Fibroblast of lung (primary cell): ENCODE measurements around the gene CHAT. TPM values are rescaled to one million over a fixed set of nuclear protein-coding genes. Genes with fewer than 3 reads are reported as not detected.

Experiments used
- DNase-seq, 2 donors: peaks; one replicate each; pipeline versions ENCODE4 v3.0.0 to v3.0.0-alpha.2; 2010; ENCODE audit warnings: low read depth in 2 of 2
- H2AFZ ChIP-seq: 2 replicates; pipeline ENCODE4 v1.5.1; 2012; ENCODE audit warnings: low read length, control low read depth, inconsistent platforms
- H3K27ac ChIP-seq: 2 replicates; pipeline ENCODE4 v1.5.1; 2011; ENCODE audit warnings: low read length, control low read depth; ENCODE audit not compliant: insufficient read depth
- H3K27me3 ChIP-seq: 2 replicates; pipeline ENCODE4 v1.5.1; 2011; ENCODE audit warnings: mild to moderate bottlenecking, low read length; ENCODE audit not compliant: control insufficient read depth, insufficient read depth
- H3K36me3 ChIP-seq: 2 replicates; pipeline ENCODE4 v1.5.1; 2011; ENCODE audit warnings: low read length; ENCODE audit not compliant: control insufficient read depth, insufficient read depth
- H3K4me1 ChIP-seq: 2 replicates; pipeline ENCODE4 v1.5.1; 2011; ENCODE audit warnings: low read length; ENCODE audit not compliant: control insufficient read depth, insufficient read depth; ENCODE audit errors: extremely low read depth
- H3K4me2 ChIP-seq: 2 replicates; pipeline ENCODE4 v1.5.1; 2011; ENCODE audit warnings: low read length, control low read depth; ENCODE audit not compliant: insufficient read depth; ENCODE audit errors: extremely low read depth
- H3K4me3 ChIP-seq, 4 experiments: fragments of 200-600 bp in 1 of 4; sonication (generic) in 1 of 4; replicated peaks in 1 of 4; 2 replicates each; pipeline ENCODE4 v1.5.1; 2011 to 2016; ENCODE audit warnings: low read length in 4 of 4, low read depth in 3 of 4, mild to moderate bottlenecking in 3 of 4, control low read depth in 2 of 4, inconsistent platforms in 1 of 4, mixed read lengths in 1 of 4; ENCODE audit not compliant: insufficient read depth in 1 of 4; ENCODE audit errors: control extremely low read depth in 1 of 4
- H3K79me2 ChIP-seq: 2 replicates; pipeline ENCODE4 v1.5.1; 2012; ENCODE audit warnings: mild to moderate bottlenecking, low read length, inconsistent platforms; ENCODE audit not compliant: control insufficient read depth, insufficient read depth
- H3K9ac ChIP-seq: 2 replicates; pipeline ENCODE4 v1.5.1; 2011; ENCODE audit warnings: mild to moderate bottlenecking, low read length, control low read depth; ENCODE audit not compliant: insufficient read depth
- H3K9me3 ChIP-seq: 2 replicates; pipeline ENCODE4 v1.5.1; 2012; ENCODE audit warnings: low read depth, low read length; ENCODE audit not compliant: control insufficient read depth, insufficient read depth
- H4K20me1 ChIP-seq: 2 replicates; pipeline ENCODE4 v1.5.1; 2011; ENCODE audit warnings: low read length; ENCODE audit not compliant: control insufficient read depth, insufficient read depth; ENCODE audit errors: extremely low read depth
- EZH2 ChIP-seq: IDR thresholded peaks from 2 replicates; pipeline ENCODE4 v1.5.1; 2012; ENCODE audit warnings: low read length, control low read depth, mild to moderate bottlenecking; ENCODE audit errors: missing control alignments
- polyA plus RNA-seq, 2 donors: library from polyadenylated mRNA; depleted of rRNA in 1 of 2; stranded (reverse) in 1 of 2; unstranded in 1 of 2; fragments of >200 nt; gene quantifications; 2 replicates each; pipeline ENCODE4 v1.2.1, GENCODE V29; 2011 to 2012; ENCODE audit warnings: missing spikeins in 1 of 2
- total RNA-seq: library from RNA; depleted of rRNA; stranded (reverse); fragments of >200 nt; gene quantifications from 2 replicates; pipeline ENCODE4 v1.2.1, GENCODE V29; 2014
- TF ChIP-seq, protein P1 (sequence below), 2 donors: IDR thresholded peaks in 1 of 2; conservative IDR thresholded peaks in 1 of 2; 1 replicate in 1 of 2; 2 replicates in 1 of 2; pipeline ENCODE4 v1.5.1; 2011 to 2012; ENCODE audit warnings: low read length in 2 of 2, control low read depth in 1 of 2, inconsistent platforms in 1 of 2, low read depth in 1 of 2, mild to moderate bottlenecking in 1 of 2

The CHAT gene
- total and polyA plus RNA-seq, 2 donors (not counting 1 experiment from before 2014, with no cell fraction given): not detected

DNA sequence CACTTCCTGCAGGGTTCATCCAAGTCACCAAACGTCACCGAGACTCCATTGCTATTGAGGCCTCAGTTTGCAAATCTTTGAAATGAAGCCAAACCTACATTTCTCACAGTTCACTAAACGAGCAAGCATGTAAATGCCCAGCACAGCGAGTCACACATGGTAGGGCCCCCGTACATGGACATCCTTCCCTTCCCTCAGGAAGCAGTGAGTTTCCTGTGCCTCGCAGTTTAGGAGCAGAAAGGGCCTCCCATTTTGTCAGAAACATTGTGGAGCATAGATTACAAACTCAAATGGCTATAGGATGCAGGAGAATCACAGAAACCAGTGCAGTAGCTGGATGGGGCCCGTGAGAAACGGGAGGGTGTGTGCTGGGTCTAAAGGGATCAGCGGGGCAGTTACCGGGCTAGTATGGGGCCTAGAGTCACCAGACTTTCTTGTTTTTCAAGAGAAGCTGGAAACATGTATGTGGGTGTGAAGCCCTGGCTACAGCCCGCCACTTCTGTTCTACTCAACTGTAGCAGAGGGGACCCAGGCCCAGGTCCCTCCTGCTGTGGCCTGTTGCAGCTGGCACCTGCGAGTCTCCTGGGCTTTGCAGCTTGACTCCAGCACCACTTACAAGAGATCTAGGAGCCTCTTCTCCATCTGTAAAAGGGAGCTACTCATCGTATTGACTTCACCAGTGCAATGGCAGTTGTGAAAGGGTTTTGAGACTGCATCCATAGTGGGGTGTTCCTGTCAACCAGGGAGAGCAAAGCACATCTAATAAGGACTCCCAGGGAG, 17.9 kb upstream of the CHAT start:
- Histone ChIP-seq H3K27me3 (peaks cover 3% of the 10 kb centered on the region), H3K4me3 (no peak overlapping the region), H3K9ac (no peak overlapping the region), H3K4me2 (no peak overlapping the region), H2AFZ (no peak overlapping the region), H3K36me3 (no peaks in the 10 kb centered on the region), H3K9me3 (no peaks in the 10 kb centered on the region), H4K20me1 (no peaks in the 10 kb centered on the region), H3K79me2 (no peaks in the 10 kb centered on the region), H3K27ac (no peak overlapping the region), H3K4me1 (no peaks in the 10 kb centered on the region)
- TF ChIP-seq, protein P1, sequence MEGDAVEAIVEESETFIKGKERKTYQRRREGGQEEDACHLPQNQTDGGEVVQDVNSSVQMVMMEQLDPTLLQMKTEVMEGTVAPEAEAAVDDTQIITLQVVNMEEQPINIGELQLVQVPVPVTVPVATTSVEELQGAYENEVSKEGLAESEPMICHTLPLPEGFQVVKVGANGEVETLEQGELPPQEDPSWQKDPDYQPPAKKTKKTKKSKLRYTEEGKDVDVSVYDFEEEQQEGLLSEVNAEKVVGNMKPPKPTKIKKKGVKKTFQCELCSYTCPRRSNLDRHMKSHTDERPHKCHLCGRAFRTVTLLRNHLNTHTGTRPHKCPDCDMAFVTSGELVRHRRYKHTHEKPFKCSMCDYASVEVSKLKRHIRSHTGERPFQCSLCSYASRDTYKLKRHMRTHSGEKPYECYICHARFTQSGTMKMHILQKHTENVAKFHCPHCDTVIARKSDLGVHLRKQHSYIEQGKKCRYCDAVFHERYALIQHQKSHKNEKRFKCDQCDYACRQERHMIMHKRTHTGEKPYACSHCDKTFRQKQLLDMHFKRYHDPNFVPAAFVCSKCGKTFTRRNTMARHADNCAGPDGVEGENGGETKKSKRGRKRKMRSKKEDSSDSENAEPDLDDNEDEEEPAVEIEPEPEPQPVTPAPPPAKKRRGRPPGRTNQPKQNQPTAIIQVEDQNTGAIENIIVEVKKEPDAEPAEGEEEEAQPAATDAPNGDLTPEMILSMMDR (conservative IDR thresholded peaks at IDR 0.05 in 1 of 2, IDR thresholded peaks at IDR 0.05 in 1 of 2; ENCODE audit: low read depth in 1 of 2, low read length in 2 of 2): no peak
- no peak for TF ChIP-seq EZH2
- DNase-seq: no peak

DNA sequence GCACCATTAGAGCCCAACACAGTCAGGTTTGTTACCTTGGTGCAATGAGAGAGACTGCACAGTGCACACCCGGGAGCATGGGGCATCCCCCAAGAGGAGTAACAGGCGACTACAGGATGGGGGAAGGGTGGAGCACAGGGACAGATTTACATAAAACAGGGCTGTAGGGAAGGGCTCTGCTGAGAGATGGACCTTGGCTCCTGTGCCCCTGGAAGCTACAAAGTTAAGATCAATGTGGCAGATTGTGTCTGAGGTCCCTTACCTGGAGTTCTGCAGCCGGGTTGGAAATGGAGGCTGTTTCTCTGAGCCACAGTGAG, 17.4 kb upstream of the CHAT start:
- H2AFZ ChIP-seq: no peak overlapping the region
- no peak for TF ChIP-seq EZH2
- TF ChIP-seq, protein P1 (conservative IDR thresholded peaks at IDR 0.05 in 1 of 2, IDR thresholded peaks at IDR 0.05 in 1 of 2; ENCODE audit: low read depth in 1 of 2, low read length in 2 of 2): no peak
- no peak overlapping the region for H3K27ac ChIP-seq
- H3K4me3 ChIP-seq: no peak overlapping the region
- no peaks in the 10 kb centered on the region for H3K9me3 ChIP-seq
- H3K79me2 ChIP-seq: no peaks in the 10 kb centered on the region
- peaks cover 3% of the 10 kb centered on the region for H3K27me3 ChIP-seq
- DNase-seq: no peak
- H3K36me3 ChIP-seq: no peaks in the 10 kb centered on the region
- H3K9ac ChIP-seq: no peak overlapping the region
- no peaks in the 10 kb centered on the region for H4K20me1 ChIP-seq
- no peaks in the 10 kb centered on the region for H3K4me1 ChIP-seq
- H3K4me2 ChIP-seq: no peak overlapping the region

DNA sequence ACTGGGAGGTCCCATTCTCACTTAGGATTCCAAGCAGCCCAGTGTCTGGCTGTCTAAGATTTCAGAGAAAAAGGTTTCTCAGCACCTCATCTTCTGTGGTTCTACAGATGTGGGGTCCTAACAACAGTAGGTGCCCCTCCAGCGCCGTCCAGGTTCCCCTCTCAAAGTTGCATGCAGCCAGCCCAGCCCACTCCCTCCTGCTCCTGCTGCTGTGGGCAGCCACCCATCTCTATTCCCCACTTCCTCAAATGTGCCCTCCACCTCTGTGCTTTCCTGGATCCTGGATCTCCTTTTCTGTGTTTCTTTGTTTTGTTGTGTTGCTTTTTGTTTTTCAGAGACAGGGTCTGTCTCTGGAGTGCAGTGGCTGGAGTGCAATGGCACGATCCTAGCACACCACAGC, 17.0 kb upstream of the CHAT start:
- no peak overlapping the region for H3K4me2 ChIP-seq
- H3K9ac ChIP-seq: no peak overlapping the region
- H2AFZ ChIP-seq: no peak overlapping the region
- H3K9me3 ChIP-seq: no peaks in the 10 kb centered on the region
- H3K27ac ChIP-seq: no peak overlapping the region
- no peak for DNase-seq
- no peak for TF ChIP-seq EZH2
- TF ChIP-seq, protein P1 (conservative IDR thresholded peaks at IDR 0.05 in 1 of 2, IDR thresholded peaks at IDR 0.05 in 1 of 2; ENCODE audit: low read depth in 1 of 2, low read length in 2 of 2): no peak
- H3K4me3 ChIP-seq: no peak overlapping the region
- no peaks in the 10 kb centered on the region for H3K79me2 ChIP-seq
- no peaks in the 10 kb centered on the region for H4K20me1 ChIP-seq
- H3K27me3 ChIP-seq: peaks cover 3% of the 10 kb centered on the region
- H3K36me3 ChIP-seq: no peaks in the 10 kb centered on the region
- no peaks in the 10 kb centered on the region for H3K4me1 ChIP-seq
